A673 (cell line): ENCODE measurements around the gene C1orf174. TPM values are rescaled to one million over a fixed set of nuclear protein-coding genes. Genes with fewer than 3 reads are reported as not detected.

Source experiments
- BruUV-seq: library from RNA; stranded (reverse); fragments of 400-500 nt; replicated peaks from 2 replicates; lab custom pipeline; 2021; lab: Mats Ljungman, UMichigan
- CTCF ChIA-PET: fragments of 300-600 bp; sonication (Branson Sonifier 250); formaldehyde crosslinking; loops from one replicate; lab custom pipeline; 2022; ENCODE audit warnings: antibody characterized with exemption; lab: Charles Lee
- POLR2A ChIA-PET: fragments of 300-600 bp; sonication (Branson Sonifier 250); formaldehyde crosslinking; loops from one replicate; lab custom pipeline; 2022; ENCODE audit warnings: antibody characterized with exemption; ENCODE audit not compliant: low non-redundant PET; lab: Charles Lee
- DNase-seq: peaks from one replicate; pipeline ENCODE4 v3.0.0-alpha.2; 2015; ENCODE audit warnings: low spot score
- H3K27ac ChIP-seq: fragments of 200-600 bp; sonication (generic); 2 replicates; pipeline ENCODE4 v1.5.1; 2016; ENCODE audit warnings: mixed run types, low read depth, mild to moderate bottlenecking, mixed read lengths, antibody characterized with exemption, low read length; ENCODE audit not compliant: poor library complexity, severe bottlenecking
- H3K27me3 ChIP-seq: fragments of 200-600 bp; sonication (generic); replicated peaks from 2 replicates; pipeline ENCODE4 v1.6.1; 2017; ENCODE audit warnings: mixed run types, low read depth, mild to moderate bottlenecking, mixed read lengths, antibody characterized with exemption, low read length; ENCODE audit not compliant: insufficient read depth, poor library complexity
- H3K36me3 ChIP-seq: fragments of 200-600 bp; sonication (generic); 2 replicates; pipeline ENCODE4 v1.6.1; 2016; ENCODE audit warnings: mixed run types, mild to moderate bottlenecking, mixed read lengths, antibody characterized with exemption, low read length; ENCODE audit not compliant: insufficient read depth, poor library complexity, severe bottlenecking
- H3K4me1 ChIP-seq: fragments of 200-600 bp; sonication (generic); 2 replicates; pipeline ENCODE4 v1.6.1; 2017; ENCODE audit warnings: mixed run types, mild to moderate bottlenecking, mixed read lengths, antibody characterized with exemption, low read length; ENCODE audit not compliant: insufficient read depth, poor library complexity, severe bottlenecking
- H3K4me3 ChIP-seq: fragments of 200-600 bp; sonication (generic); 2 replicates; pipeline ENCODE4 v1.5.1; 2016; ENCODE audit warnings: low read depth, mixed run types, mild to moderate bottlenecking, mixed read lengths, low read length; ENCODE audit not compliant: poor library complexity, severe bottlenecking
- H3K9me3 ChIP-seq: fragments of 200-600 bp; sonication (generic); 2 replicates; pipeline ENCODE4 v1.6.1; 2016; ENCODE audit warnings: mixed run types, low read depth, mild to moderate bottlenecking, mixed read lengths, antibody characterized with exemption, low read length; ENCODE audit not compliant: poor library complexity, severe bottlenecking
- CTCF ChIP-seq: fragments of 300-800, 200-600 bp; sonication (generic); conservative IDR thresholded peaks from 2 replicates; pipeline ENCODE4 v1.5.1; 2017; ENCODE audit warnings: low read depth, mild to moderate bottlenecking, antibody characterized with exemption, low read length, moderate library complexity, mixed read lengths
- EZH2 ChIP-seq: fragments of 200-600 bp; sonication (generic); IDR thresholded peaks from 2 replicates; pipeline ENCODE4 v1.6.1; 2017; ENCODE audit warnings: borderline replicate concordance, low read depth, mild to moderate bottlenecking, mixed read lengths, antibody characterized with exemption, low read length; ENCODE audit not compliant: poor library complexity, severe bottlenecking
- intact Hi-C: fragments of 100-400 bp; cut with micrococcal nuclease; formaldehyde crosslinking; loops from one replicate; pipeline ENCODE4 v1.10.0; 2022; ENCODE audit not compliant: unreplicated experiment
- total RNA-seq: library from RNA; stranded (reverse); gene quantifications from 2 replicates; pipeline ENCODE4 v1.2.3, GENCODE V29; 2021

C1orf174 gene
- total RNA-seq, 1 experiment from 2014 or later, result 36.2 TPM

- CTCF ChIA-PET, result no interaction called here
These were observed 25.2 kb upstream of the C1orf174 start for GRCh38 chr1:3925256-3925655.

DNA sequence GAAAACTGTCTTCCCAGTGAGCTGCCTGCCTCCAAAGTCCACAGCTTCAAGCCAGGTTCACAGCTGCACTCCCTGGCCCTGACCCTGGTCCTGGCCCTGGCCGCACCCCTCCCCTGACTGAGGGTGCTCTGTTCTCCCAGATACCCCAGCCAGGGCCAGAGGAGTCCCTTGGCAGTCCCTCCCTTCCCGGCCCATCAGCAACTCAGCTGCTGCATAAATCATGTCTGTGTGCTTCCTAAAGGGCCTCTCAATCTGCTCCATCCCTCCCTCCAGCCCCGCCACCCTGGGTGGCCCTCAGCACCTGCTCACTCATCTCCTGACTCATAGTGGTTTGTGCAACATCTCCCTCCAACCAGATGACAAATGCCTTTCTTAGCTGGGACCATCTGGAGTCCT, 24.8 kb upstream of the C1orf174 start:
- DNase-seq, result no peak
- POLR2A ChIA-PET, result no interaction called here

More at GRCh38 chr1:3925256-3925655, 25.2 kb upstream of the C1orf174 start:
- POLR2A ChIA-PET, result no interaction called here
- TF ChIP-seq EZH2, result no peak
- H3K27ac ChIP-seq, result no peak overlapping the region
- intact Hi-C loops, result no loop called here
- no peaks in the 10 kb centered on the region for H3K9me3 ChIP-seq
- no peaks in the 10 kb centered on the region for H3K4me1 ChIP-seq
- H3K27me3 ChIP-seq, result peaks cover 19% of the 10 kb centered on the region
- no peak overlapping the region for H3K4me3 ChIP-seq
- no peak for DNase-seq
- BruUV-seq, result no TSS peak
- H3K36me3 ChIP-seq, result no peaks in the 10 kb centered on the region

DNA sequence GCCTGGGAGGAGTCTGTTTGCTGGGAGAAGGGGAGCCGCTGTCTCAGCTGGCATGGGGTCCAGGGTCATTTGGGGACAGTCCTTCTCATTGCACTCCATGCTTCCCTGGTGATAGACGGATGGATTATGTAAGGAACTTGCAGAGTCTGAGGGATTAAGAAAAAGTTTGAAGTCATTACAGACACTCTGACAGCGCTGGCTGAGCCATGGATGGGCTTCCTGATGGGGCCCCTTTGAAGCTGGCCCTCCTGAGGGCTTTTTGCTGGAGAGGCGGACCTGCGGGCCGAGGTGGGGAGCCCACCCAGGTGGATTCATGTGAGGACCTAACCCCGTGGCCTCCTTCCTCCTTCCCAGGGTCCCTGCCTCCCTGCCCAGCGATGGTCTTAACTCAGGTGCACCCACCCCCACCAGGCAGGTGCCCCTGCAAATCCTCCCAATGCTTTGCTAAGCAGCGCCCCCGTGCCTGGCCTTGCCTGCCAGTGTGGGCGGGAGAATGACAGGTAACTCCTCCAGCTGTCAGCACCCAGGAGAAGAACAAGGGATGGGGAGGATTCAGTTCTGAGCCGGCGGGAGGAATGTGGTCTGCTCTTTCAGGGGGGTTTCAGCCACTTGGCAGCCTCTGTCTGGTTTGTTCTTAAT, 24.2 kb upstream of the C1orf174 start:
- POLR2A ChIA-PET, result no interaction called here
- no peak for TF ChIP-seq EZH2
- Histone ChIP-seq H3K27ac (no peak overlapping the region), H3K36me3 (no peaks in the 10 kb centered on the region), H3K9me3 (no peaks in the 10 kb centered on the region), H3K4me3 (no peak overlapping the region), H3K4me1 (no peaks in the 10 kb centered on the region), H3K27me3 (peaks cover 19% of the 10 kb centered on the region)
- intact Hi-C loops, result no loop called here
- BruUV-seq, result no TSS peak
- DNase-seq, result no peak
- CTCF ChIA-PET, result no interaction called here

More for the DNA sequence above, 24.8 kb upstream of the C1orf174 start:
- Histone ChIP-seq H3K4me3 (no peak overlapping the region), H3K9me3 (no peaks in the 10 kb centered on the region), H3K27me3 (peaks cover 19% of the 10 kb centered on the region), H3K27ac (no peak overlapping the region), H3K4me1 (no peaks in the 10 kb centered on the region), H3K36me3 (no peaks in the 10 kb centered on the region)
- CTCF ChIA-PET, result no interaction called here
- TF ChIP-seq CTCF (no peak), EZH2 (no peak)
- intact Hi-C loops, result no loop called here
- no TSS peak for BruUV-seq

- no peak overlapping the region for H3K4me3 ChIP-seq
- no peak overlapping the region for H3K27ac ChIP-seq
- no peaks in the 10 kb centered on the region for H3K4me1 ChIP-seq
- no peak for DNase-seq
- H3K36me3 ChIP-seq, result no peaks in the 10 kb centered on the region
- CTCF ChIA-PET, result no interaction called here
- TF ChIP-seq EZH2 (no peak), CTCF (no peak)
- H3K27me3 ChIP-seq, result peaks cover 19% of the 10 kb centered on the region
- H3K9me3 ChIP-seq, result no peaks in the 10 kb centered on the region
- no TSS peak for BruUV-seq
- POLR2A ChIA-PET, result no interaction called here
- intact Hi-C loops, result no loop called here
These were observed 23.5 kb upstream of the C1orf174 start for GRCh38 chr1:3923378-3924185.
